ENCODE results near the gene CAVIN1.

Gene CAVIN1

DNA sequence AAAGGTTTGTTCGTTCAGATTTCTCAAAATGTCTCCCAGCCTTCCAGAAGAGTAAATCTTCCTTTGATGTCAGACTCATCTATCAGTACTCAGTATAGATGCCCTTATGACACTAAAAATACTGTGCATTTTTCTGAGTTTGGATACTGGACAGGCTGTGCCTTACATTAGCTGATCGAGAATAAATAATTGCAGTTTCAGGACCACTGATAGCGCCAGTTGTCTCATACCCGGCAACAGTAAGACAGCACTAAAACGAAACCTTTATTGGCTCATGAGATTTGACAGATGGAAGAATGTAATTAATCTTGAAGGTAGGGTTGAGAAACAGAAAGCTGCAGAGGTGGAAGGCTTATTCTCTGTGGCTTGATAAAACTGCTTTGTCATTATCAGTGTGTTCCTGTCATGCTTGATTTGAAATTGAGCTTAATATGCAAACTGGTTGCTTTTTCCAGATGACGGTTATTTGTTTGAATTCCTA is 36.8 kb upstream of the CAVIN1 start:
- TF ChIP-seq, protein P1, sequence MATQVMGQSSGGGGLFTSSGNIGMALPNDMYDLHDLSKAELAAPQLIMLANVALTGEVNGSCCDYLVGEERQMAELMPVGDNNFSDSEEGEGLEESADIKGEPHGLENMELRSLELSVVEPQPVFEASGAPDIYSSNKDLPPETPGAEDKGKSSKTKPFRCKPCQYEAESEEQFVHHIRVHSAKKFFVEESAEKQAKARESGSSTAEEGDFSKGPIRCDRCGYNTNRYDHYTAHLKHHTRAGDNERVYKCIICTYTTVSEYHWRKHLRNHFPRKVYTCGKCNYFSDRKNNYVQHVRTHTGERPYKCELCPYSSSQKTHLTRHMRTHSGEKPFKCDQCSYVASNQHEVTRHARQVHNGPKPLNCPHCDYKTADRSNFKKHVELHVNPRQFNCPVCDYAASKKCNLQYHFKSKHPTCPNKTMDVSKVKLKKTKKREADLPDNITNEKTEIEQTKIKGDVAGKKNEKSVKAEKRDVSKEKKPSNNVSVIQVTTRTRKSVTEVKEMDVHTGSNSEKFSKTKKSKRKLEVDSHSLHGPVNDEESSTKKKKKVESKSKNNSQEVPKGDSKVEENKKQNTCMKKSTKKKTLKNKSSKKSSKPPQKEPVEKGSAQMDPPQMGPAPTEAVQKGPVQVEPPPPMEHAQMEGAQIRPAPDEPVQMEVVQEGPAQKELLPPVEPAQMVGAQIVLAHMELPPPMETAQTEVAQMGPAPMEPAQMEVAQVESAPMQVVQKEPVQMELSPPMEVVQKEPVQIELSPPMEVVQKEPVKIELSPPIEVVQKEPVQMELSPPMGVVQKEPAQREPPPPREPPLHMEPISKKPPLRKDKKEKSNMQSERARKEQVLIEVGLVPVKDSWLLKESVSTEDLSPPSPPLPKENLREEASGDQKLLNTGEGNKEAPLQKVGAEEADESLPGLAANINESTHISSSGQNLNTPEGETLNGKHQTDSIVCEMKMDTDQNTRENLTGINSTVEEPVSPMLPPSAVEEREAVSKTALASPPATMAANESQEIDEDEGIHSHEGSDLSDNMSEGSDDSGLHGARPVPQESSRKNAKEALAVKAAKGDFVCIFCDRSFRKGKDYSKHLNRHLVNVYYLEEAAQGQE (tag by site-specific recombination; IDR thresholded peaks at IDR 0.05), result peak; percentile 94
- no peak for TF ChIP-seq ZNF707 (tag by site-specific recombination; IDR thresholded peaks at IDR 0.05)
- peak; percentile 21 for TF ChIP-seq ZNF335 (tag by site-specific recombination; conservative IDR thresholded peaks at IDR 0.05)
- TF ChIP-seq MEIS1 (CRISPR knock-in tag; IDR thresholded peaks at IDR 0.05; ENCODE audit: borderline replicate concordance), result 0 out of 2 replicates have a peak, but pooled peaks have one; percentile 18
- TF ChIP-seq, protein P2, sequence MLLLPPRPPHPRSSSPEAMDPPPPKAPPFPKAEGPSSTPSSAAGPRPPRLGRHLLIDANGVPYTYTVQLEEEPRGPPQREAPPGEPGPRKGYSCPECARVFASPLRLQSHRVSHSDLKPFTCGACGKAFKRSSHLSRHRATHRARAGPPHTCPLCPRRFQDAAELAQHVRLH (tag by site-specific recombination; IDR thresholded peaks at IDR 0.05), result no peak
- peak overlapping the region; percentile 80 for H3K4me3 ChIP-seq (ENCODE audit: low read depth, low read length)
- H3K4me1 ChIP-seq (ENCODE audit: control insufficient read depth, insufficient read depth, low read length), result peaks cover 5% of the 10 kb centered on the region
- peak overlapping the region; percentile 73 for H3K27ac ChIP-seq (ENCODE audit: extremely low read depth, low read depth, low read length)
- peaks cover 27 to 35% of the 10 kb centered on the region in 2 experiments for H3K36me3 ChIP-seq (ENCODE audit: control insufficient read depth in 2 of 2, insufficient read depth in 1 of 2, low read length in 2 of 2)
- ChIA-PET CTCF (interaction anchor here (0.5 to 2.5 kb wide), 14 partner anchors 9 to 552 kb away, joined by 3 to 12 read pairs (median 3); partner anchors contain the start of genes CAVIN1 and STAT3), POLR2A (interaction anchor here (3.7 kb wide), 1 partner anchor 36 kb away, joined by 25 read pairs; the partner anchor contains the start of gene CAVIN1)
- H3K9me3 ChIP-seq (ENCODE audit: control insufficient read depth, insufficient read depth, low read depth, low read length), result no peaks in the 10 kb centered on the region

DNA sequence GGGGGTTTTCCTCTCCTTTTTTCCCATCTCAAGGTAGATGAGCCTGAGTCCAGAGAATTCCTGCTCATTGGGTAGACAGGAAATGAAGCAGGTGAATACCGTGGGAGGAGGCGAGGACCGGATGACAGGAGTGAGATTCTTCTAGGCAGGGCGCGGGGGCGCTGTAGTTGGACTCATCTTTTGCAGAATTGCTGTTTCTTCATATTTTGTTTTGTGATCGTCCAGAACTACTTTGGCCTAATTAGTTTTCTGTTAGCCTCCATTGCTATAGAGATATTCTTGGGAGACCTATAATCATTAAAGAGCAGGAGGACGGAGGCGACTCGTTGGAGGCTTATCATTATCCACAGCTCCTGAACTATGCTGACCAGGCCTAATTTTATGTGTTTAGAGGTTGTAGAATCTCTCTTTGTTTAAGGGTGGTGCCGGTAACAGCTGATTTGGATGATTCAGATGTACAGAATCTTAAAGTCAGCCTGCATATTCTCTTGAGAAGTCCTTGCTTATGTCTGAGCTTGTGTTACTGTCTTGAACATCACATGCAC is 36.3 kb upstream of the CAVIN1 start:
- peaks cover 5% of the 10 kb centered on the region for H3K4me1 ChIP-seq (ENCODE audit: control insufficient read depth, insufficient read depth, low read length)
- H3K36me3 ChIP-seq (ENCODE audit: control insufficient read depth in 2 of 2, insufficient read depth in 1 of 2, low read length in 2 of 2), result peaks cover 25 to 31% of the 10 kb centered on the region in 2 experiments
- POLR2A ChIA-PET, result interaction anchor here (3.7 kb wide), 1 partner anchor 36 kb away, joined by 25 read pairs; the partner anchor contains the start of gene CAVIN1
- peak overlapping the region; percentile 80 for H3K4me3 ChIP-seq (ENCODE audit: low read depth, low read length)
- H3K9me3 ChIP-seq (ENCODE audit: control insufficient read depth, insufficient read depth, low read depth, low read length), result no peaks in the 10 kb centered on the region
- CTCF ChIA-PET, result interaction anchor here (0.5 to 2.5 kb wide), 13 partner anchors 9 to 1839 kb away, joined by 3 to 12 read pairs (median 3); partner anchors contain the start of genes CAVIN1 and STAT3
- peak overlapping the region; percentile 73 for H3K27ac ChIP-seq (ENCODE audit: extremely low read depth, low read depth, low read length)
- TF ChIP-seq ZSCAN23 (tag by site-specific recombination; IDR thresholded peaks at IDR 0.05) (no peak), GLI2 (tag by site-specific recombination; IDR thresholded peaks at IDR 0.05; ENCODE audit: borderline replicate concordance, low read depth) (no peak), ZFP69B (tag by site-specific recombination; IDR thresholded peaks at IDR 0.05) (no peak), ZNF561 (tag by site-specific recombination; IDR thresholded peaks at IDR 0.05; ENCODE audit: borderline replicate concordance) (no peak), ZNF214 (tag by site-specific recombination; IDR thresholded peaks at IDR 0.05; ENCODE audit: borderline replicate concordance) (no peak), HOXC10 (CRISPR knock-in tag; IDR thresholded peaks at IDR 0.05) (no peak), ZNF585B (tag by site-specific recombination; IDR thresholded peaks at IDR 0.05) (no peak), ZFP3 (tag by site-specific recombination; IDR thresholded peaks at IDR 0.05; ENCODE audit: low read depth) (no peak), SP2 (tag by site-specific recombination; IDR thresholded peaks at IDR 0.05) (no peak), ZNF248 (tag by site-specific recombination; IDR thresholded peaks at IDR 0.05) (no peak), ZNF169 (tag by site-specific recombination; IDR thresholded peaks at IDR 0.05) (no peak), ZNF133 (tag by site-specific recombination; IDR thresholded peaks at IDR 0.05) (no peak), ZNF837 (tag by site-specific recombination; IDR thresholded peaks at IDR 0.05) (no peak), GFI1B (tag by site-specific recombination; IDR thresholded peaks at IDR 0.05) (no peak)
- TF ChIP-seq, protein P3, sequence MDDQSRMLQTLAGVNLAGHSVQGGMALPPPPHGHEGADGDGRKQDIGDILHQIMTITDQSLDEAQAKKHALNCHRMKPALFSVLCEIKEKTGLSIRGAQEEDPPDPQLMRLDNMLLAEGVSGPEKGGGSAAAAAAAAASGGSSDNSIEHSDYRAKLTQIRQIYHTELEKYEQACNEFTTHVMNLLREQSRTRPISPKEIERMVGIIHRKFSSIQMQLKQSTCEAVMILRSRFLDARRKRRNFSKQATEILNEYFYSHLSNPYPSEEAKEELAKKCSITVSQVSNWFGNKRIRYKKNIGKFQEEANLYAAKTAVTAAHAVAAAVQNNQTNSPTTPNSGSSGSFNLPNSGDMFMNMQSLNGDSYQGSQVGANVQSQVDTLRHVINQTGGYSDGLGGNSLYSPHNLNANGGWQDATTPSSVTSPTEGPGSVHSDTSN (CRISPR knock-in tag; IDR thresholded peaks at IDR 0.05), result no peak
- TF ChIP-seq, protein P4, sequence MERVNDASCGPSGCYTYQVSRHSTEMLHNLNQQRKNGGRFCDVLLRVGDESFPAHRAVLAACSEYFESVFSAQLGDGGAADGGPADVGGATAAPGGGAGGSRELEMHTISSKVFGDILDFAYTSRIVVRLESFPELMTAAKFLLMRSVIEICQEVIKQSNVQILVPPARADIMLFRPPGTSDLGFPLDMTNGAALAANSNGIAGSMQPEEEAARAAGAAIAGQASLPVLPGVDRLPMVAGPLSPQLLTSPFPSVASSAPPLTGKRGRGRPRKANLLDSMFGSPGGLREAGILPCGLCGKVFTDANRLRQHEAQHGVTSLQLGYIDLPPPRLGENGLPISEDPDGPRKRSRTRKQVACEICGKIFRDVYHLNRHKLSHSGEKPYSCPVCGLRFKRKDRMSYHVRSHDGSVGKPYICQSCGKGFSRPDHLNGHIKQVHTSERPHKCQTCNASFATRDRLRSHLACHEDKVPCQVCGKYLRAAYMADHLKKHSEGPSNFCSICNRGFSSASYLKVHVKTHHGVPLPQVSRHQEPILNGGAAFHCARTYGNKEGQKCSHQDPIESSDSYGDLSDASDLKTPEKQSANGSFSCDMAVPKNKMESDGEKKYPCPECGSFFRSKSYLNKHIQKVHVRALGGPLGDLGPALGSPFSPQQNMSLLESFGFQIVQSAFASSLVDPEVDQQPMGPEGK (tag by site-specific recombination; IDR thresholded peaks at IDR 0.05), result no peak
- TF ChIP-seq, protein P2 (tag by site-specific recombination; IDR thresholded peaks at IDR 0.05), result 0 out of 2 replicates have a peak, but pooled peaks have one; percentile 57
- TF ChIP-seq, protein P5, sequence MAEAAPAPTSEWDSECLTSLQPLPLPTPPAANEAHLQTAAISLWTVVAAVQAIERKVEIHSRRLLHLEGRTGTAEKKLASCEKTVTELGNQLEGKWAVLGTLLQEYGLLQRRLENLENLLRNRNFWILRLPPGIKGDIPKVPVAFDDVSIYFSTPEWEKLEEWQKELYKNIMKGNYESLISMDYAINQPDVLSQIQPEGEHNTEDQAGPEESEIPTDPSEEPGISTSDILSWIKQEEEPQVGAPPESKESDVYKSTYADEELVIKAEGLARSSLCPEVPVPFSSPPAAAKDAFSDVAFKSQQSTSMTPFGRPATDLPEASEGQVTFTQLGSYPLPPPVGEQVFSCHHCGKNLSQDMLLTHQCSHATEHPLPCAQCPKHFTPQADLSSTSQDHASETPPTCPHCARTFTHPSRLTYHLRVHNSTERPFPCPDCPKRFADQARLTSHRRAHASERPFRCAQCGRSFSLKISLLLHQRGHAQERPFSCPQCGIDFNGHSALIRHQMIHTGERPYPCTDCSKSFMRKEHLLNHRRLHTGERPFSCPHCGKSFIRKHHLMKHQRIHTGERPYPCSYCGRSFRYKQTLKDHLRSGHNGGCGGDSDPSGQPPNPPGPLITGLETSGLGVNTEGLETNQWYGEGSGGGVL (tag by site-specific recombination; IDR thresholded peaks at IDR 0.05), result no peak

Data from HEK293 (cell line).